WTC11 (cell line): ENCODE data around the gene TRMU.

Source experiments
- CBFB ChIP-seq: sonication (generic); formaldehyde crosslinking; IDR thresholded peaks from 2 replicates; pipeline ENCODE4 v1.8.1; 2022; ENCODE audit warnings: mild to moderate bottlenecking, low read depth, missing genetic modification reagents
- CREB1 ChIP-seq: sonication (generic); formaldehyde crosslinking; IDR thresholded peaks from 2 replicates; pipeline ENCODE4 v1.8.0; 2023; ENCODE audit warnings: mild to moderate bottlenecking, missing genetic modification reagents
- ETV6 ChIP-seq: sonication (generic); formaldehyde crosslinking; IDR thresholded peaks from 2 replicates; pipeline ENCODE4 v1.8.1; 2022; ENCODE audit warnings: mild to moderate bottlenecking, missing genetic modification reagents
- FOXP4 ChIP-seq: sonication (generic); formaldehyde crosslinking; IDR thresholded peaks from 2 replicates; pipeline ENCODE4 v1.8.0; 2022; ENCODE audit warnings: mild to moderate bottlenecking, missing genetic modification reagents
- JUN ChIP-seq: sonication (generic); formaldehyde crosslinking; IDR thresholded peaks from 2 replicates; pipeline ENCODE4 v1.8.0; 2023; ENCODE audit warnings: mild to moderate bottlenecking, missing genetic modification reagents
- SMAD3 ChIP-seq: sonication (generic); formaldehyde crosslinking; IDR thresholded peaks from 2 replicates; pipeline ENCODE4 v1.8.0; 2022; ENCODE audit warnings: missing genetic modification reagents, mild to moderate bottlenecking, borderline replicate concordance
- ZBTB21 ChIP-seq: sonication (generic); formaldehyde crosslinking; IDR thresholded peaks from 2 replicates; pipeline ENCODE4 v1.8.1; 2023; ENCODE audit warnings: mild to moderate bottlenecking, missing genetic modification reagents, borderline replicate concordance
- TF ChIP-seq, protein P1 (sequence below): fragments of 200-600 bp; IDR thresholded peaks from 2 replicates; pipeline ENCODE4 v1.8.0; 2022; ENCODE audit warnings: antibody characterized with exemption
- TF ChIP-seq, protein P2 (sequence below): sonication (generic); formaldehyde crosslinking; IDR thresholded peaks from 2 replicates; pipeline ENCODE4 v1.8.1; 2022; ENCODE audit warnings: mild to moderate bottlenecking, missing genetic modification reagents, moderate library complexity, borderline replicate concordance

- TF ChIP-seq, protein P1, sequence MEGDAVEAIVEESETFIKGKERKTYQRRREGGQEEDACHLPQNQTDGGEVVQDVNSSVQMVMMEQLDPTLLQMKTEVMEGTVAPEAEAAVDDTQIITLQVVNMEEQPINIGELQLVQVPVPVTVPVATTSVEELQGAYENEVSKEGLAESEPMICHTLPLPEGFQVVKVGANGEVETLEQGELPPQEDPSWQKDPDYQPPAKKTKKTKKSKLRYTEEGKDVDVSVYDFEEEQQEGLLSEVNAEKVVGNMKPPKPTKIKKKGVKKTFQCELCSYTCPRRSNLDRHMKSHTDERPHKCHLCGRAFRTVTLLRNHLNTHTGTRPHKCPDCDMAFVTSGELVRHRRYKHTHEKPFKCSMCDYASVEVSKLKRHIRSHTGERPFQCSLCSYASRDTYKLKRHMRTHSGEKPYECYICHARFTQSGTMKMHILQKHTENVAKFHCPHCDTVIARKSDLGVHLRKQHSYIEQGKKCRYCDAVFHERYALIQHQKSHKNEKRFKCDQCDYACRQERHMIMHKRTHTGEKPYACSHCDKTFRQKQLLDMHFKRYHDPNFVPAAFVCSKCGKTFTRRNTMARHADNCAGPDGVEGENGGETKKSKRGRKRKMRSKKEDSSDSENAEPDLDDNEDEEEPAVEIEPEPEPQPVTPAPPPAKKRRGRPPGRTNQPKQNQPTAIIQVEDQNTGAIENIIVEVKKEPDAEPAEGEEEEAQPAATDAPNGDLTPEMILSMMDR: no peak
- TF ChIP-seq ETV6: no peak
- no peak for TF ChIP-seq JUN (CRISPR knock-in tag)
- TF ChIP-seq SMAD3 (CRISPR knock-in tag): no peak
- no peak for TF ChIP-seq CBFB (CRISPR knock-in tag)
- TF ChIP-seq, protein P2, sequence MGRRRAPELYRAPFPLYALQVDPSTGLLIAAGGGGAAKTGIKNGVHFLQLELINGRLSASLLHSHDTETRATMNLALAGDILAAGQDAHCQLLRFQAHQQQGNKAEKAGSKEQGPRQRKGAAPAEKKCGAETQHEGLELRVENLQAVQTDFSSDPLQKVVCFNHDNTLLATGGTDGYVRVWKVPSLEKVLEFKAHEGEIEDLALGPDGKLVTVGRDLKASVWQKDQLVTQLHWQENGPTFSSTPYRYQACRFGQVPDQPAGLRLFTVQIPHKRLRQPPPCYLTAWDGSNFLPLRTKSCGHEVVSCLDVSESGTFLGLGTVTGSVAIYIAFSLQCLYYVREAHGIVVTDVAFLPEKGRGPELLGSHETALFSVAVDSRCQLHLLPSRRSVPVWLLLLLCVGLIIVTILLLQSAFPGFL: no peak
- TF ChIP-seq FOXP4: no peak
- no peak for TF ChIP-seq CREB1 (CRISPR knock-in tag)
- no peak for TF ChIP-seq ZBTB21 (CRISPR knock-in tag)
Observed at GRCh38 chr22:46339956-46340355, 4.4 kb downstream of the TRMU start.
